ENCODE data around the gene IRF4.

GRCh38 chr6:355373-356208 is 36.0 kb upstream of the IRF4 start:
- TF ChIP-seq CTCF (conservative IDR thresholded peaks at IDR 0.05; ENCODE audit: low read depth, low read length) (no peak), EZH2 (IDR thresholded peaks at IDR 0.05; ENCODE audit: low read length, unreplicated experiment) (no peak), EZH2phosphoT487 (IDR thresholded peaks at IDR 0.05; ENCODE audit: borderline replicate concordance, low read length) (no peak)
